ENCODE results near the gene ZSCAN12.
"Not testable (repeated sequence)": the region's sequence is repeated elsewhere in the genome, so short reads cannot be mapped to it uniquely, and the experiment has no call there.

Gene ZSCAN12

DNA sequence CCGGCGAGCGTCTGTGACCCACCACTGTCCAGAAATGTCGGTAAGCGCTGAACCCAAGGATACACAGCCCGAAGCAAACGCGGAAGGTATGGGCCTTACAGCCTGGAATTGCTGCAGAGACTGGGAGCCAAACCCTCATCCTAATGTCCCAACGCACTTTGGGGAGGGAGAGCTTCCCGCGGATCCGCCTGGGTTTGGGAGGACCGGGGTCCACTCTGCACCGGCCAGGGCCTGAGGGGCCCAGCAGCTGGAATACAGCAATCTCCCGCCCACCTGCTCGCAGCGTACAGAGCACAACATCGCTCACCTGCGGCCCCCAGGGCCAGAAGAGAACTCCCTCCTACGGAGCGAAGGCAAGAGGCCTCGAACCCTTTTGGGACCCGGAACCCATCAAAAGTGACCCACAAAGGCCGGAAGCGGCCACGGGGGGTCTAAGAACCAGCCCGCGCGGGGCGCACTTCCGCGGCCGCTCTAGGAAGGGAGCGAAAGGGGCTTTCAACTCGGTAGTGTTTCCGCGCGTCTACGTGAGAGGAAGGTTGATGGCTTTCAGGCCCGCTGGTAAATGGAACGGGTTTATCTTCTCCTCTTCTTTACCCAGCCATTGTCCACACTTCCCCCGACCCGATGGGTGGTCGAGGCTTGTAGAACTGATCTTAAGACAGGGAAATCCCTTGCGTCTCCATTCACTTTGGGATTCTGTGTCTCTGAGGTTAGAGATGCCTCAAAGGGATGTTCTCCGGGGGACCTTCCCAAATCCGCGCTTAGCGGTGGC is at the start of gene ZSCAN12:
TSS of gene ZSCAN12 (minus strand) at position 398 of the 772 bp plus-strand sequence. CDS start 1,342 bp downstream, outside the sequence.
- H3K4me3 ChIP-seq (ENCODE audit: low read depth, low read length), result peak within 1 kb of the TSS; percentile 68
- TF ChIP-seq, protein P1, sequence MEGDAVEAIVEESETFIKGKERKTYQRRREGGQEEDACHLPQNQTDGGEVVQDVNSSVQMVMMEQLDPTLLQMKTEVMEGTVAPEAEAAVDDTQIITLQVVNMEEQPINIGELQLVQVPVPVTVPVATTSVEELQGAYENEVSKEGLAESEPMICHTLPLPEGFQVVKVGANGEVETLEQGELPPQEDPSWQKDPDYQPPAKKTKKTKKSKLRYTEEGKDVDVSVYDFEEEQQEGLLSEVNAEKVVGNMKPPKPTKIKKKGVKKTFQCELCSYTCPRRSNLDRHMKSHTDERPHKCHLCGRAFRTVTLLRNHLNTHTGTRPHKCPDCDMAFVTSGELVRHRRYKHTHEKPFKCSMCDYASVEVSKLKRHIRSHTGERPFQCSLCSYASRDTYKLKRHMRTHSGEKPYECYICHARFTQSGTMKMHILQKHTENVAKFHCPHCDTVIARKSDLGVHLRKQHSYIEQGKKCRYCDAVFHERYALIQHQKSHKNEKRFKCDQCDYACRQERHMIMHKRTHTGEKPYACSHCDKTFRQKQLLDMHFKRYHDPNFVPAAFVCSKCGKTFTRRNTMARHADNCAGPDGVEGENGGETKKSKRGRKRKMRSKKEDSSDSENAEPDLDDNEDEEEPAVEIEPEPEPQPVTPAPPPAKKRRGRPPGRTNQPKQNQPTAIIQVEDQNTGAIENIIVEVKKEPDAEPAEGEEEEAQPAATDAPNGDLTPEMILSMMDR (conservative IDR thresholded peaks at IDR 0.05; ENCODE audit: low read depth, low read length), result peak; percentile 65
- peak; percentile 90 for DNase-seq (ENCODE audit: low read depth)

DNA sequence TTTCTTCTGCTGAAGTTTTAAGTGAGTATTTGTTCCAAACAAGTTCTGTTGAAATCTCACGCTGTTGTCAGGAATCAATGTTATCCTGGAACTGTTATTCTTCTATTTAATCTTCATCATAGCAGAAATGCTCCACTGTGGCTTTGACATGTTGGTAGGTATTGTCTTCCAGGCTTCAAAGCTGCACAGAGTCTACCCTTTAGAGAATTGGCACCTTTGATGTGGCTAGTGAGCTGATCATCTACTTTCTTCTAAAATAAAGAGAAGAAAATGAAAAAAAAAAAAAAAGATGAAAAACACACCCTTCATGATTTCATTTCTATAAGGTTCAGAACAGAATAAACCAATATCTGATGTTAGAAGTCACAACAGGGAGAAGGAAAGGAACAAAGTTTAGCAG is 49.5 kb upstream of the ZSCAN12 start:
- TF ChIP-seq, protein P1 (conservative IDR thresholded peaks at IDR 0.05; ENCODE audit: low read depth, low read length), result no peak
- no peak for DNase-seq (ENCODE audit: low read depth)
- no peak overlapping the region for H3K4me3 ChIP-seq (ENCODE audit: low read depth, low read length)

DNA sequence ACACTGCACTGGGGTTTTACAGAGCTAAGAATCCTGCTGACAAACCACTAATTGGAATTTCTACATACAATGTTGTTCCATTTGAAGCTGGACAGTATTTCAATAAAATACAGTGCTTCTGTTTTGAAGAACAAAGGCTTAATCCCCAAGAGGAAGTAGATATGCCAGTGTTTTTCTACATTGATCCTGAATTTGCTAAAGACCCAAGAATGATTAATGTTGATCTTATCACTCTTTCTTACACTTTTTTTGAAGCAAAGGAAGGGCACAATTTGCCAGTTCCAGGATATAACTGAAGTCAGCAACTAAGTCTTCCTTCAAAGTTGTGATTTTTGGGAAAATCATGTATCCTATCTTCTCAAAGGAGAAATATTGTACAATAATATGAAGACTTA is 48.0 kb upstream of the ZSCAN12 start:
- not testable (repeated sequence) for DNase-seq (ENCODE audit: low read depth)
- peak overlapping the region; percentile 66 for H3K4me3 ChIP-seq (ENCODE audit: low read depth, low read length)

DNA sequence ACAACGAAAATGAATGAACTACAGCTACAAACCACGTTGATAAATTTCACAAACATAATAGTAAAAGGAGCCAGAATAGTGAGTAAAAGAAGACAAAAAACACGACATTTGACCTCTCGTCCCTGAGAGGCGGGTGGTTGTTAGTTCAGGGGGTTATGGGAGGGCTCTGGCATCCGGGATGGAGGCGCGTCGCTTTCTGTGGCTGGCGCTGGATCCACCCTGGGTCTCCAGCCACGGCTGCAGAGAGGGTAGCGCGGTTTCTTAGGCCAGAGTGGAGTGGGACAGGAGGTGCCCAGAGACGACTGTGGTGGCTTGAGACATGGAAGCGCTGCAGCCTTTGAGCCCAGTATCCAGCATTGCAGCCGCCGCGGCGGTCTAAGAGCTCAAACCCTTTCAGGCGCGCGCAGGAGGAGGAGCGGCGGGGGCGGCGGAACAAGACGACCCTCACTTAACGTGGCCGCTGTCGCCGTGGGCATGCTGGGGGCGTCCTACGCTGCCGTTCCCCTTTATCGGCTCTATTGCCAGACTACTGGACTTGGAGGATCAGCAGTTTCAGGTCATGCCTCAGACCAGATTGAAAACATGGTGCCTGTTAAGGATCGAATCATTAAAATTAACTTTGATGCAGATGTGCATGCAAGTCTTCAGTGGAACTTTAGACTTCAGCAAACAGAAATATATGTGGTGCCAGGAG is 47.4 kb upstream of the ZSCAN12 start:
- peak overlapping the region; percentile 66 for H3K4me3 ChIP-seq (ENCODE audit: low read depth, low read length)
- TF ChIP-seq, protein P1 (conservative IDR thresholded peaks at IDR 0.05; ENCODE audit: low read depth, low read length), result no peak
- peak; percentile 18 for DNase-seq (ENCODE audit: low read depth)

DNA sequence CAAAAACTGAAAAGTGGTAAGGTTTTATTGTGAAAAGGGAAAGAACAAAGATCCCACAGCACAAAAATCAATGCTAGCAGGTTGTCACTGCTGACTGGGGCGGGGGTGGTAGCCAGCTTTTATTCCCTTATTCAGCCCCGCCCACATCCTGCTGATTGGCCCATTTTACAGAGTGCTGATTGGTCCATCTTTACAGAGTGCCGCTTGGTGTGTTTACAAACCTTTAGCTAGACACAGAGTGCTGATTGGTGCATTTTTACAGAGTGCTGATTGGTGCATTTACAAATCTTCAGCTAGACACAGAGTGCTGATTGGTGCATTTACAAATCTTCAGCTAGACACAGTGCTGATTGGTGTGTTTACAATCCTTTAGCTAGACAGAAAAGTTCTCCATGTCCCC is 45.2 kb upstream of the ZSCAN12 start:
- H3K4me3 ChIP-seq (ENCODE audit: low read depth, low read length), result not testable (repeated sequence)
- DNase-seq (ENCODE audit: low read depth), result peak; percentile 2

DNA sequence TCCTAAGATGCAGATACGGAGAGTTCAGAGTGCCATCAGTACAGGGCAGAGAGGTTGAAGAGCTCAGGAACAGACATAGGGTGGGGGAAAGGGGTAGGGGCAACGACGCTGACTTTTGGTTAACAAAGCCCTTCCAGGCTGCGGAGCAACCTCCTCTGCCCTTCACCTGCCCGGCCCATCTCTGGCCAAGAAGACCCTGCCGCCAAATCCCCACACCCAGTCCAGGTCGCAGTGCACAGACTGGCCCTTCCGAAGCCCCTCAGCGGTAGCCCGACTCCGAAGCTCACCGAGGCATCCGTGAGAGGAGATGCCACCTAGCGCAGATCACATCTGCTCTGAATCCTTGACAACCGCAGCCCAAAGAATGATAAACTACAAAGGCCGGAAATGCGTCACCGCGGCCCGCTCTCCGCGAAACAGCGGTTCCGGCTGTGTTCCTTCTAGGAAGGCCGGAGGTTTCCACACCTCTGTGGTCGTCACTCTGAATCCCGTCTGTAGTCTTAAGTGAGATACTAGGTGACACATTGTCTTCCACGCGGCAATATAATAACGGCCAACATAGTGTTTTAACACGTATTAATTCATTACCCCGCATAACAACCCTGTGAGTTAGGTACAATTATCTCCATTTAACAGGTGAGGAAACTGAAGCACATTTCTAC is 43.7 kb upstream of the ZSCAN12 start, which contains the start of gene ZSCAN23:
TSS of gene ZSCAN23 (minus strand) at position 380 of the 662 bp plus-strand sequence. CDS start 7,225 bp downstream, outside the sequence.
- peak; percentile 88 for DNase-seq (ENCODE audit: low read depth)
- TF ChIP-seq, protein P1 (conservative IDR thresholded peaks at IDR 0.05; ENCODE audit: low read depth, low read length), result no peak
- peak within 1 kb of the TSS; percentile 93 for H3K4me3 ChIP-seq (ENCODE audit: low read depth, low read length)

DNA sequence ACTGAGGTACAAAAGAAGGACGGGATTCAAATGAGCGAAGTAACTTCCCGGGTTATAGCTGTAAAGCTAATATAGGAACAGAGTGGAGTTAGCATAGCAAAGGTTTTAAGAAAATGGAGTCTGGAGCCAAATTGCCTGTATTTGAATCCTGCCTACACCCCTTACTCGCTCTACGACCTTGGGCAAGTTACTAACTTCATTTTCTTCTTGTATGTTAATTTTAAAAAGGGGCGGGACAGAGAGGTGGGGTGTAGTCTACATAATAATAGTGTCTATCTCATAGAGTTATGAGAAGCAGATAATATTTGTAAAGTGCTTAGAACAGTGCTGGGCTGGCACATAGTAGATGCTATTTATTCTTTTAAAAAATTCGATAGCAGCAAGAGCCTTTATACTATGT is 43.0 kb upstream of the ZSCAN12 start:
- TF ChIP-seq, protein P1 (conservative IDR thresholded peaks at IDR 0.05; ENCODE audit: low read depth, low read length), result no peak
- H3K4me3 ChIP-seq (ENCODE audit: low read depth, low read length), result peak overlapping the region; percentile 93
- no peak for DNase-seq (ENCODE audit: low read depth)

All from choroid plexus epithelial cell (primary cell).